ENCODE results near the gene TNFSF12. TPM values are rescaled to one million over a fixed set of nuclear protein-coding genes. Genes with fewer than 3 reads are reported as not detected.

TNFSF12 gene
- total and polyA plus RNA-seq, 7 donors, result 18.0 to 122 (median 60.1) TPM

- intact Hi-C loops (cut with DNase I), result loop anchor here (2.0 to 5.0 kb wide), 2 partner anchors 91 to 266 kb away; partner anchors contain the start of gene EIF5A
- DNase-seq, result peak; percentile 97
- WGBS, 2 donors, result 0 to 1% methylated on average over 71 of the region's 71 CpGs
- Histone ChIP-seq H3K4me1 (peaks cover 0 to 36% (median 34%) of the 10 kb centered on the region in 4 donors), H3K4me3 (peak overlapping the region; percentile 80 to 100 (median 89)), H3K36me3 (peaks cover 50 to 75% (median 59%) of the 10 kb centered on the region in 4 donors), H3K27ac (peak overlapping the region; percentile 97 to 100 (median 98)), H3K9me3 (no peaks in the 10 kb centered on the region), H3K27me3 (no peaks in the 10 kb centered on the region)
- TF ChIP-seq POLR2AphosphoS5 (IDR thresholded peaks at IDR 0.05) (peak; percentile 74 to 96 (median 82)), POLR2A (IDR thresholded peaks at IDR 0.05) (peak in 1 of 2 donors; percentile 39), EP300 (IDR thresholded peaks at IDR 0.05) (peak in 2 of 4 donors; percentile 18 to 73)
- TF ChIP-seq, protein P1, sequence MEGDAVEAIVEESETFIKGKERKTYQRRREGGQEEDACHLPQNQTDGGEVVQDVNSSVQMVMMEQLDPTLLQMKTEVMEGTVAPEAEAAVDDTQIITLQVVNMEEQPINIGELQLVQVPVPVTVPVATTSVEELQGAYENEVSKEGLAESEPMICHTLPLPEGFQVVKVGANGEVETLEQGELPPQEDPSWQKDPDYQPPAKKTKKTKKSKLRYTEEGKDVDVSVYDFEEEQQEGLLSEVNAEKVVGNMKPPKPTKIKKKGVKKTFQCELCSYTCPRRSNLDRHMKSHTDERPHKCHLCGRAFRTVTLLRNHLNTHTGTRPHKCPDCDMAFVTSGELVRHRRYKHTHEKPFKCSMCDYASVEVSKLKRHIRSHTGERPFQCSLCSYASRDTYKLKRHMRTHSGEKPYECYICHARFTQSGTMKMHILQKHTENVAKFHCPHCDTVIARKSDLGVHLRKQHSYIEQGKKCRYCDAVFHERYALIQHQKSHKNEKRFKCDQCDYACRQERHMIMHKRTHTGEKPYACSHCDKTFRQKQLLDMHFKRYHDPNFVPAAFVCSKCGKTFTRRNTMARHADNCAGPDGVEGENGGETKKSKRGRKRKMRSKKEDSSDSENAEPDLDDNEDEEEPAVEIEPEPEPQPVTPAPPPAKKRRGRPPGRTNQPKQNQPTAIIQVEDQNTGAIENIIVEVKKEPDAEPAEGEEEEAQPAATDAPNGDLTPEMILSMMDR (IDR thresholded peaks at IDR 0.05), result no peak
These were observed 24.6 kb downstream of the TNFSF12 start for GRCh38 chr17:7573324-7574080.

GRCh38 chr17:7574176-7574953 lies 25.5 kb downstream of the TNFSF12 start:
- Histone ChIP-seq H3K27ac (peak overlapping the region; percentile 97 to 100 (median 98)), H3K4me1 (peaks cover 0 to 42% (median 39%) of the 10 kb centered on the region in 4 donors), H3K27me3 (no peaks in the 10 kb centered on the region), H3K4me3 (peak overlapping the region; percentile 80 to 100 (median 89)), H3K36me3 (peaks cover 56 to 75% (median 62%) of the 10 kb centered on the region in 4 donors), H3K9me3 (no peaks in the 10 kb centered on the region)
- no peak for DNase-seq
- intact Hi-C loops (cut with DNase I), result loop anchor here (5.0 kb wide), 1 partner anchor 267 kb away; the partner anchor contains the start of gene EIF5A
- 21 to 34% methylated on average over 15 of the region's 15 CpGs for WGBS, 2 donors
- TF ChIP-seq, protein P1 (IDR thresholded peaks at IDR 0.05), result no peak
- TF ChIP-seq EP300 (IDR thresholded peaks at IDR 0.05), result no peak
- TF ChIP-seq POLR2A (IDR thresholded peaks at IDR 0.05), result no peak
- TF ChIP-seq POLR2AphosphoS5 (IDR thresholded peaks at IDR 0.05), result no peak

GRCh38 chr17:7575481-7575883 lies 26.6 kb downstream of the TNFSF12 start:
- H3K4me1 ChIP-seq, result peaks cover 0 to 50% (median 46%) of the 10 kb centered on the region in 4 donors
- no peak for TF ChIP-seq POLR2AphosphoS5 (IDR thresholded peaks at IDR 0.05)
- H3K9me3 ChIP-seq, result no peaks in the 10 kb centered on the region
- H3K4me3 ChIP-seq, result no peak overlapping the region
- no peak for DNase-seq
- H3K36me3 ChIP-seq, result peaks cover 50 to 64% (median 57%) of the 10 kb centered on the region in 4 donors
- WGBS, 2 donors, result 61 to 63% methylated on average over 1 of the region's 1 CpG
- no peaks in the 10 kb centered on the region for H3K27me3 ChIP-seq
- intact Hi-C loops (cut with DNase I), result no loop called here
- H3K27ac ChIP-seq, result peak overlapping the region in 2 of 4 donors; percentile 97

- 69 to 79% methylated on average over 7 of the region's 7 CpGs for WGBS, 2 donors
- DNase-seq, result no peak
- H3K27me3 ChIP-seq, result no peaks in the 10 kb centered on the region
- H3K27ac ChIP-seq, result peak overlapping the region in 2 of 4 donors; percentile 97
- TF ChIP-seq POLR2AphosphoS5 (IDR thresholded peaks at IDR 0.05) (no peak), EP300 (IDR thresholded peaks at IDR 0.05) (no peak), POLR2A (IDR thresholded peaks at IDR 0.05) (no peak)
- TF ChIP-seq, protein P1 (IDR thresholded peaks at IDR 0.05), result no peak
- intact Hi-C loops (cut with DNase I), result no loop called here
- no peak overlapping the region for H3K4me3 ChIP-seq
- no peaks in the 10 kb centered on the region for H3K9me3 ChIP-seq
- peaks cover 49 to 59% (median 53%) of the 10 kb centered on the region in 4 donors for H3K36me3 ChIP-seq
- H3K4me1 ChIP-seq, result peaks cover 0 to 54% (median 49%) of the 10 kb centered on the region in 4 donors
These were observed 27.1 kb downstream of the TNFSF12 start for GRCh38 chr17:7575959-7576358.

All from sigmoid colon (tissue), 7 donors.